Measurements from ENCODE around the gene CBX1. TPM values are rescaled to one million over a fixed set of nuclear protein-coding genes. Genes with fewer than 3 reads are reported as not detected.
A peak's percentile ranks its signal among the peaks of the same experiment; 100 is the strongest.

The CBX1 gene
- total RNA-seq, 1 donor from 2014 or later = 39.1 TPM

- peak overlapping the region; percentile 90 to 95 (median 94) for H3K9ac ChIP-seq (ENCODE audit: low read depth in 1 of 3, low read length in 3 of 3)
- peak overlapping the region; percentile 99 for H3K27ac ChIP-seq (ENCODE audit: low read depth, low read length)
- H3K9me3 ChIP-seq (ENCODE audit: control insufficient read depth in 3 of 3, low read length in 3 of 3) = no peaks in the 10 kb centered on the region
- H3K4me3 ChIP-seq (ENCODE audit: low read length in 3 of 3) = peak overlapping the region; percentile 86 to 97 (median 93)
- peaks cover 44 to 63% (median 52%) of the 10 kb centered on the region in 3 donors for H3K4me1 ChIP-seq (ENCODE audit: control insufficient read depth in 3 of 3, insufficient read depth in 3 of 3, low read length in 3 of 3)
- H3K27me3 ChIP-seq (ENCODE audit: control insufficient read depth in 3 of 3, insufficient read depth in 3 of 3, low read length in 3 of 3) = no peaks in the 10 kb centered on the region
- H3K36me3 ChIP-seq (ENCODE audit: control insufficient read depth in 3 of 3, insufficient read depth in 3 of 3, low read length in 3 of 3) = peaks cover 6 to 16% (median 11%) of the 10 kb centered on the region in 3 donors
These were observed 54.1 kb downstream of the CBX1 start for GRCh38 chr17:48047113-48047740.

- peaks cover 5 to 9% (median 6%) of the 10 kb centered on the region in 3 donors for H3K36me3 ChIP-seq (ENCODE audit: control insufficient read depth in 3 of 3, insufficient read depth in 3 of 3, low read length in 3 of 3)
- H3K27me3 ChIP-seq (ENCODE audit: control insufficient read depth in 3 of 3, insufficient read depth in 3 of 3, low read length in 3 of 3) = no peaks in the 10 kb centered on the region
- no peaks in the 10 kb centered on the region for H3K9me3 ChIP-seq (ENCODE audit: control insufficient read depth in 3 of 3, low read length in 3 of 3)
- peak overlapping the region; percentile 99 for H3K27ac ChIP-seq (ENCODE audit: low read depth, low read length)
- peaks cover 35 to 54% (median 43%) of the 10 kb centered on the region in 3 donors for H3K4me1 ChIP-seq (ENCODE audit: control insufficient read depth in 3 of 3, insufficient read depth in 3 of 3, low read length in 3 of 3)
- peak overlapping the region; percentile 66 to 95 (median 94) for H3K9ac ChIP-seq (ENCODE audit: low read depth in 1 of 3, low read length in 3 of 3)
- H3K4me3 ChIP-seq (ENCODE audit: low read length in 3 of 3) = peak overlapping the region; percentile 86 to 97 (median 93)
These were observed 55.0 kb downstream of the CBX1 start for GRCh38 chr17:48046296-48046695.

- Histone ChIP-seq H3K36me3 (ENCODE audit: control insufficient read depth in 3 of 3, insufficient read depth in 3 of 3, low read length in 3 of 3) (peaks cover 0 to 2% (median 0%) of the 10 kb centered on the region in 3 donors), H3K4me3 (ENCODE audit: low read length in 3 of 3) (peak overlapping the region; percentile 22 to 86 (median 46)), H3K27ac (ENCODE audit: low read depth, low read length) (peak overlapping the region; percentile 99), H3K4me1 (ENCODE audit: control insufficient read depth in 3 of 3, insufficient read depth in 3 of 3, low read length in 3 of 3) (peaks cover 26 to 45% (median 34%) of the 10 kb centered on the region in 3 donors), H3K9me3 (ENCODE audit: control insufficient read depth in 3 of 3, low read length in 3 of 3) (no peaks in the 10 kb centered on the region), H3K9ac (ENCODE audit: low read depth in 1 of 3, low read length in 3 of 3) (peak overlapping the region; percentile 71 to 95 (median 94)), H3K27me3 (ENCODE audit: control insufficient read depth in 3 of 3, insufficient read depth in 3 of 3, low read length in 3 of 3) (no peaks in the 10 kb centered on the region)
These were observed 55.8 kb downstream of the CBX1 start for GRCh38 chr17:48045316-48046001.

GRCh38 chr17:48044851-48045250, 56.4 kb downstream of the CBX1 start:
- Histone ChIP-seq H3K4me3 (ENCODE audit: low read length in 3 of 3) (no peak overlapping the region), H3K36me3 (ENCODE audit: control insufficient read depth in 3 of 3, insufficient read depth in 3 of 3, low read length in 3 of 3) (peaks cover 0 to 2% (median 0%) of the 10 kb centered on the region in 3 donors), H3K9me3 (ENCODE audit: control insufficient read depth in 3 of 3, low read length in 3 of 3) (no peaks in the 10 kb centered on the region), H3K4me1 (ENCODE audit: control insufficient read depth in 3 of 3, insufficient read depth in 3 of 3, low read length in 3 of 3) (peaks cover 24 to 43% (median 30%) of the 10 kb centered on the region in 3 donors), H3K9ac (ENCODE audit: low read depth in 1 of 3, low read length in 3 of 3) (peak overlapping the region in 2 of 3 donors; percentile 84 to 94), H3K27ac (ENCODE audit: low read depth, low read length) (peak overlapping the region; percentile 99), H3K27me3 (ENCODE audit: control insufficient read depth in 3 of 3, insufficient read depth in 3 of 3, low read length in 3 of 3) (no peaks in the 10 kb centered on the region)

- peaks cover 24 to 47% (median 30%) of the 10 kb centered on the region in 3 donors for H3K4me1 ChIP-seq (ENCODE audit: control insufficient read depth in 3 of 3, insufficient read depth in 3 of 3, low read length in 3 of 3)
- no peaks in the 10 kb centered on the region for H3K36me3 ChIP-seq (ENCODE audit: control insufficient read depth in 3 of 3, insufficient read depth in 3 of 3, low read length in 3 of 3)
- H3K9me3 ChIP-seq (ENCODE audit: control insufficient read depth in 3 of 3, low read length in 3 of 3) = no peaks in the 10 kb centered on the region
- peak overlapping the region; percentile 99 for H3K27ac ChIP-seq (ENCODE audit: low read depth, low read length)
- no peak overlapping the region for H3K4me3 ChIP-seq (ENCODE audit: low read length in 3 of 3)
- H3K27me3 ChIP-seq (ENCODE audit: control insufficient read depth in 3 of 3, insufficient read depth in 3 of 3, low read length in 3 of 3) = no peaks in the 10 kb centered on the region
- no peak overlapping the region for H3K9ac ChIP-seq (ENCODE audit: low read depth in 1 of 3, low read length in 3 of 3)
These were observed 58.1 kb downstream of the CBX1 start for GRCh38 chr17:48043176-48043575.

GRCh38 chr17:48038687-48039086, 62.6 kb downstream of the CBX1 start:
- Histone ChIP-seq H3K9me3 (ENCODE audit: control insufficient read depth in 3 of 3, low read length in 3 of 3) (no peaks in the 10 kb centered on the region), H3K27me3 (ENCODE audit: control insufficient read depth in 3 of 3, insufficient read depth in 3 of 3, low read length in 3 of 3) (no peaks in the 10 kb centered on the region), H3K4me3 (ENCODE audit: low read length in 3 of 3) (no peak overlapping the region), H3K27ac (ENCODE audit: low read depth, low read length) (no peak overlapping the region), H3K36me3 (ENCODE audit: control insufficient read depth in 3 of 3, insufficient read depth in 3 of 3, low read length in 3 of 3) (peaks cover 0 to 2% (median 1%) of the 10 kb centered on the region in 3 donors), H3K4me1 (ENCODE audit: control insufficient read depth in 3 of 3, insufficient read depth in 3 of 3, low read length in 3 of 3) (peaks cover 14 to 29% (median 16%) of the 10 kb centered on the region in 3 donors), H3K9ac (ENCODE audit: low read depth in 1 of 3, low read length in 3 of 3) (no peak overlapping the region)

GRCh38 chr17:48037838-48038323, 63.4 kb downstream of the CBX1 start:
- H3K4me1 ChIP-seq (ENCODE audit: control insufficient read depth in 3 of 3, insufficient read depth in 3 of 3, low read length in 3 of 3) = peaks cover 14 to 22% (median 15%) of the 10 kb centered on the region in 3 donors
- H3K36me3 ChIP-seq (ENCODE audit: control insufficient read depth in 3 of 3, insufficient read depth in 3 of 3, low read length in 3 of 3) = peaks cover under 1 to 11% (median 8%) of the 10 kb centered on the region in 3 donors
- no peaks in the 10 kb centered on the region for H3K27me3 ChIP-seq (ENCODE audit: control insufficient read depth in 3 of 3, insufficient read depth in 3 of 3, low read length in 3 of 3)
- peak overlapping the region; percentile 51 to 69 (median 51) for H3K9ac ChIP-seq (ENCODE audit: low read depth in 1 of 3, low read length in 3 of 3)
- H3K27ac ChIP-seq (ENCODE audit: low read depth, low read length) = peak overlapping the region; percentile 74
- H3K9me3 ChIP-seq (ENCODE audit: control insufficient read depth in 3 of 3, low read length in 3 of 3) = no peaks in the 10 kb centered on the region
- H3K4me3 ChIP-seq (ENCODE audit: low read length in 3 of 3) = peak overlapping the region; percentile 48 to 80 (median 49)

- peak within 1 kb of the TSS; percentile 78 to 81 (median 80) for H3K4me3 ChIP-seq (ENCODE audit: low read length in 3 of 3)
- H3K9ac ChIP-seq (ENCODE audit: low read depth in 1 of 3, low read length in 3 of 3) = peak within 1 kb of the TSS; percentile 83 to 91 (median 90)
- H3K9me3 ChIP-seq (ENCODE audit: control insufficient read depth in 3 of 3, low read length in 3 of 3) = no peaks in the 10 kb centered on the region
- H3K36me3 ChIP-seq (ENCODE audit: control insufficient read depth in 3 of 3, insufficient read depth in 3 of 3, low read length in 3 of 3) = peaks cover 6 to 17% (median 11%) of the 10 kb centered on the region in 3 donors
- H3K27ac ChIP-seq (ENCODE audit: low read depth, low read length) = peak within 1 kb of the TSS; percentile 85
- peaks cover 14 to 18% (median 15%) of the 10 kb centered on the region in 3 donors for H3K4me1 ChIP-seq (ENCODE audit: control insufficient read depth in 3 of 3, insufficient read depth in 3 of 3, low read length in 3 of 3)
- H3K27me3 ChIP-seq (ENCODE audit: control insufficient read depth in 3 of 3, insufficient read depth in 3 of 3, low read length in 3 of 3) = no peaks in the 10 kb centered on the region
These were observed 64.0 kb downstream of the CBX1 start, which contains the start of gene COPZ2 for GRCh38 chr17:48037036-48037837. TSS of gene COPZ2 (minus strand) at chr17:48037797. CDS start at chr17:48037777, 20 bp downstream.

GRCh38 chr17:48036693-48037035, 64.6 kb downstream of the CBX1 start:
- peaks cover 14 to 18% (median 15%) of the 10 kb centered on the region in 3 donors for H3K4me1 ChIP-seq (ENCODE audit: control insufficient read depth in 3 of 3, insufficient read depth in 3 of 3, low read length in 3 of 3)
- H3K27me3 ChIP-seq (ENCODE audit: control insufficient read depth in 3 of 3, insufficient read depth in 3 of 3, low read length in 3 of 3) = no peaks in the 10 kb centered on the region
- H3K27ac ChIP-seq (ENCODE audit: low read depth, low read length) = peak overlapping the region; percentile 85
- H3K36me3 ChIP-seq (ENCODE audit: control insufficient read depth in 3 of 3, insufficient read depth in 3 of 3, low read length in 3 of 3) = peaks cover 10 to 23% (median 11%) of the 10 kb centered on the region in 3 donors
- peak overlapping the region; percentile 78 to 81 (median 80) for H3K4me3 ChIP-seq (ENCODE audit: low read length in 3 of 3)
- H3K9me3 ChIP-seq (ENCODE audit: control insufficient read depth in 3 of 3, low read length in 3 of 3) = no peaks in the 10 kb centered on the region
- H3K9ac ChIP-seq (ENCODE audit: low read depth in 1 of 3, low read length in 3 of 3) = peak overlapping the region; percentile 83 to 91 (median 90)

Measured in skeletal muscle tissue (tissue), 4 donors.